Esophagus mucosa (tissue), 1 donor: ENCODE results near the gene AIF1. TPM values are rescaled to one million over a fixed set of nuclear protein-coding genes. Genes with fewer than 3 reads are reported as not detected.
A peak's percentile ranks its signal among the peaks of the same experiment; 100 is the strongest.

ENCODE experiments used
- ATAC-seq: fragments of 200-7000 bp; cut with Tn5 transposase; one replicate; pipeline ENCODE4 v1.9.1; 2020
- total RNA-seq: library from RNA; stranded (reverse); gene quantifications from one replicate; pipeline ENCODE4 v1.2.4, GENCODE V29; 2023
- donor health status: DM: yes; HTN: yes; CAD: no.

The AIF1 gene
- total RNA-seq, 1 donor from 2014 or later = 3.3 TPM

DNA sequence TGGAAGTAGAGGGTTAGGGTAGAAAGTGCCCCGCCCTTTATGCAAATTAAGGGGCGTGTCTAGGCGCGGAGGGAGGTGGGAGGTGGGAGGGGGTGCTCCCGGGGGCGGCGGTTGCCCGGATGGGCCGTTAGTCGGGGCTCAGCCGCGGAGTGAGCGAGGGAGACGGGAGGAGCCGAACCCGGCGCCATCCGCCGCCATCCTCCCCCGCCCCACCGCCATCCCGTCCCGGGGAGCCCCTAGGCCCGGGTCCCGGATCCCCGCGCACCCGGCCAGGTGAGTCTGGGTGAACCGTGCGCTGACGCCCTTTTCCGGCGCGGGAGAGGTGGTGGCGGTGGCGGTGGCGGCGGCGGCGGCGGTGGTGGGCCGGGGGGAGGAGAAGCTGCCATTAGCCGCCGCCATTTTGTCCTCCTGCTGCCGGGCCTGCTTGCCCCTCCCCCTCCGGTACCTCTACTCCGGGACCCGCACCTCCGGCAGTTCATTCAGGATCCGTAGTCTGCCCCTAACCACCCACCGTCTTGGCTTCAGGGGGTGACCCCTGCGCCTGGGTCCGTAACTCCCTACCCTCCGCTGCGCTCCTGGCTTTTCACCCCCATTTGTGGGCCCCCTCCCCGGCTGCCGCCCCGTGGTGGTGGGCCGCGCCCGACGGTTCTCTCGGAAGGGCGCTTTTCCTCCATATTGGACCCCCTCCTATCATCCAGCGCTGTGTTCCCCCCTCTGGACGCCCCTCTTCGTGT lies 5.7 kb downstream of the AIF1 start, which contains the start of gene PRRC2A:
Gene PRRC2A (plus strand): TSS at position 130 of the 734 bp plus-strand sequence. CDS start 2,075 bp downstream, outside the sequence.
- ATAC-seq = no peak

DNA sequence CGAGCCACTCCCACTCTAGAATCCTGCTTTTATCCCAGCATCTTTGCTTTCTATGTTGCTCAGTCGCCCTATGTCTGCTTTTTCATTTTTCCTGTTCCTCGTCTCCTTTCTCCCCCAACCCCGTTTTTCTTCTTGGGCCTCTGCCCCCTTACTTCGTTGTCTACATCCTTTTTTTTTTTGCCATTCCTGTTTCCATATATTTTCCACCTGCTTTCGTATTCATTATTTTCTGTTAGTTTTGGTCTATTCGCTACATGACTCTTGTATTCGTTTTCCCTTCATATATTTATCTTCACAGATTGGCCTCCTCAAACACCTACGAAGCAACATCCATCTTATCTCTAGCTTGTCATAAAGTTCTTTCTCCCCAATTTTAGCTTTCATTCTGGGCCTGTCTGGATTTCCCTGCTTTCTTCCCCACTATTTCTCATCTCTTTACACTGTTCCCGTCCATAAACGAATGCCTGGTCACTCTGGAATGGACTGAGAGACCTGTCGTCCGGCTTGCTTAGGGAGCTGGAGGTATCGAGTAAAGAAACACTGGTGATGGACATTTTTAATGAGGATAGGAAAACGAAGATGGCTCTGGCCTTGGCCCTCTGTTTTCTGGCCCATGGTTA lies 6.4 kb downstream of the AIF1 start:
- no peak for ATAC-seq

DNA sequence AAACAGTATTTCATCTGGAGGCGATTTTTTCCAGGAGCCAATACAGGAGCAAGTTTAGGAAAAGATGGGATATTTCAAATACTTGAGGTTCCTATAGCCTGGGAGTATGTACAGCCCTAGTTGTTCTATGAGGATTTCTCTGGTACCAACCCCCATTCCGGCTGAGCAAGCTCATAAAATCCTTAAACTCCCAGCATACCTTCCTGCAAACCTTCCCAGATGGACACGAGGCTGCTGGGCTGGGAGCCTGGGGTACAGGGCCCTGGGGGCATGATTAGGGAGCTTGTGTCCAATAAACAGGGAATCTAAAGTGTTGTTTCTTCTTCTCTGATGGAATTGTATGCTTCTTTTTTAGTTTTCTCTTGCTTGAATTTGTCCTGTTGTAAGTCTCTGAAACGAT lies 7.0 kb downstream of the AIF1 start:
- no peak for ATAC-seq

GRCh38 chr6:31622684-31623091 lies 7.7 kb downstream of the AIF1 start:
- peak; percentile 2 for ATAC-seq

DNA sequence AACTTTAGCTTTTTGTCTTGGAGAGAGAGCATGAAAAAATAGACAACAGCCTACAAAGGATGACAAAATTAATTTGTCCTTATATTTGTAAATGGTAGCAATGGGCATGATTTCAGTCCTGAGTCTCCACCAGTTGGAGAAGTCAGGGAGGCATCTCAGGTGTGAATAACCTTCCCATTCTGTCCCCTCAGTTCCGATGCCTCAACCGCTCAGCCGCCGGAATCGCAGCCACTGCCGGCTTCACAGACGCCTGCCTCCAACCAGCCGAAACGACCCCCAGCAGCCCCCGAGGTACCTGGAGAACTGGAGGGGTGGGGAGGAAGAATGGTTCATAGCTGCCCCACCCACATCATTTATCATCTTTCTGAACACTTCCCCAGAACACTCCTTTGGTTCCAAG lies 9.0 kb downstream of the AIF1 start:
- ATAC-seq = no peak

- no peak for ATAC-seq
These were observed 11.9 kb downstream of the AIF1 start for GRCh38 chr6:31626952-31627351.

- no peak for ATAC-seq
These were observed 12.8 kb downstream of the AIF1 start for GRCh38 chr6:31627690-31628287.

DNA sequence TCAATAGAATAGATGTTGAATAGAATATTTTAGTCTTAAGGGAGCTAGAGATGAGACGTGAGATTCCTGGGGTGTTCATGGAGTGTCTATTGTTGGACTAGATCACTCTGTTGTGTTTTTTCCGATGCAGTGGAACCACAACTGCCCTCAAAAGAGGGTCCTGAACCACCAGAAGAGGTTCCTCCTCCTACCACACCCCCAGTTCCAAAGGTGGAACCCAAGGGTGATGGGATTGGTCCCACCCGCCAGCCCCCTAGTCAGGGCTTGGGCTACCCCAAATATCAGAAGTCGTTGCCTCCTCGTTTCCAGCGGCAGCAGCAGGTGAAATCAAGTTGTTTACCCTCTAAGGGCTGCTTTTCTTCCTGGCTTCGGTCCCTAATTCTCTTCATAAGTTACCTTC lies 14.0 kb downstream of the AIF1 start:
- ATAC-seq = no peak

DNA sequence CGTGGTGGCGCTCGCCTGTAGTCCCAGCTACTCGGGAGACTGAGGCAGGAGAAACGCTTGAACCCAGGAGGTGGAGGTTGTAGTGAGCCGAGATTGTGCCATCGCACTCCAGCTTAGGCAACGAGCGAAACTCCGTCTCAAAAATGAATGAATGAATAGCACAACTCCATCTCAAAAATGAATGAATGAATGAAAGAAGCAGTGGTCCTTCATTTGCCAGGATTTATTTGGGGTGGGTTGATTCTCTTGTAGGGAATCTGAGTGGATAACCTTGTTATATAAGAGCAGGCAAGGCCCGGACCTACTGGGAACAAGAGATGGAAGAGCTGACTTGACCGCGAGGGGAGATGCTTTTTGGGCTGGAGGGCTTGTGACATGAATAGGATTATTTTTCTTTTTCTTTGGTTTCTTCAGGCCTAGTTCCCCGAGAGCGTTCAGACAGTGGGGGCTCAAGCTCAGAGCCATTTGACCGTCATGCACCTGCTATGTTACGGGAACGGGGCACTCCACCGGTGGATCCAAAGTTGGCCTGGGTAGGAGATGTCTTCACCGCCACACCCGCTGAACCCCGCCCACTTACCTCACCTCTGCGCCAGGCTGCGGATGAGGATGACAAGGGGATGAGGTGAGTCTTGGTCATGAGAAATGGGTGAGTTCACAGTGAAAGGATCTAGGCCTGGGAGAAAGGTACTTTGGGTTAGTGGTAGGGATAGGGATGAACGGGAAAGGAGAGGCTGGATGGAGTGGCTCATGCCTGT lies 15.3 kb downstream of the AIF1 start:
- no peak for ATAC-seq

- ATAC-seq = no peak
These were observed 16.2 kb downstream of the AIF1 start for GRCh38 chr6:31631209-31631608.

DNA sequence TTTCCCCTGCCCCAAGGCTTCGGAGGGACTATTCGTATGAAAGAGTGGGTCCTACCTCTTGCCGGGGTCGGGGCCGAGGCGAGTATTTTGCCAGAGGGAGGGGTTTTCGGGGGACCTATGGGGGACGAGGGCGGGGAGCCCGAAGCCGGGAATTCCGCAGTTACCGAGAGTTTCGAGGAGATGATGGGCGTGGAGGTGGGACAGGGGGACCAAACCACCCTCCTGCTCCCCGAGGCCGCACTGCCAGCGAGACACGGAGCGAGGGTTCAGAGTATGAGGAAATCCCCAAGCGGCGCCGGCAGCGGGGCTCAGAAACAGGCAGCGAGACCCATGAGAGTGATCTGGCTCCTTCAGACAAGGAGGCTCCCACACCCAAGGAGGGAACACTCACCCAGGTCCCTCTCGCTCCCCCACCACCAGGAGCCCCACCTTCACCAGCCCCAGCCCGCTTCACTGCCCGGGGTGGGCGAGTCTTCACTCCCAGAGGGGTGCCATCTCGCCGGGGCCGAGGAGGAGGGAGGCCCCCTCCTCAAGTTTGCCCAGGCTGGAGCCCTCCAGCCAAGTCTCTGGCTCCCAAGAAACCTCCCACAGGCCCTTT lies 16.7 kb downstream of the AIF1 start:
- ATAC-seq = no peak

DNA sequence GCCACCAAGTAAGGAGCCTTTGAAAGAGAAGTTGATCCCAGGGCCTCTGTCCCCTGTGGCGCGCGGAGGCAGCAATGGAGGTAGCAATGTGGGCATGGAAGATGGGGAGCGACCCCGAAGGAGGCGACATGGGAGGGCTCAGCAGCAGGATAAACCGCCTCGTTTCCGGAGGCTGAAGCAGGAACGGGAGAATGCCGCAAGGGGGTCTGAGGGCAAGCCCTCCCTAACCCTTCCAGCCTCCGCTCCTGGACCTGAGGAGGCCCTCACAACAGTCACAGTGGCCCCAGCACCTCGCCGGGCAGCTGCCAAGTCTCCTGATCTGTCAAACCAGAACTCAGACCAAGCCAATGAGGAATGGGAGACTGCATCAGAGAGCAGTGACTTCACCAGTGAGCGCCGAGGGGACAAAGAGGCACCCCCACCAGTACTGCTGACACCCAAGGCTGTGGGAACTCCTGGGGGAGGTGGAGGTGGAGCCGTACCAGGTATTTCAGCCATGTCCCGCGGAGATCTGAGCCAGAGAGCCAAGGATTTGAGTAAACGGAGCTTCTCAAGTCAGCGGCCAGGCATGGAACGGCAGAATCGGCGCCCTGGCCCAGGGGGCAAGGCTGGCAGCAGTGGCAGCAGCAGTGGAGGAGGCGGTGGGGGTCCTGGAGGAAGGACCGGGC lies 17.4 kb downstream of the AIF1 start:
- ATAC-seq = no peak

DNA sequence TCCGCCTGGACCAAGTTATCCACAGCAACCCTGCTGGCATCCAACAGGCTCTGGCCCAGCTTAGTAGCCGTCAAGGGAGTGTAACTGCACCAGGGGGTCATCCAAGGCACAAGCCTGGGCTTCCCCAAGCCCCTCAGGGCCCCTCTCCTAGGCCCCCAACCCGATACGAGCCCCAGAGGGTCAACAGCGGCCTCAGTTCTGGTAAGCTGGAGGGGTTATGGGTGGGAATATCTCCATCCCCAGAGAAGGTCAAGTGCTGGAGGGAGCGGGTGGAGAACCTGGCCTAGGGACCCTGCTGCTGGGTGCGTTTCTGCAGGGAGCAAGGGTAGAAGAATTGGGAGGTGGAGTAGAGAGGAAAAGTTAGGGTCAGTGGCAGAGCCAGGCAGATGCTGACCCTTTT lies 18.4 kb downstream of the AIF1 start:
- no peak for ATAC-seq

DNA sequence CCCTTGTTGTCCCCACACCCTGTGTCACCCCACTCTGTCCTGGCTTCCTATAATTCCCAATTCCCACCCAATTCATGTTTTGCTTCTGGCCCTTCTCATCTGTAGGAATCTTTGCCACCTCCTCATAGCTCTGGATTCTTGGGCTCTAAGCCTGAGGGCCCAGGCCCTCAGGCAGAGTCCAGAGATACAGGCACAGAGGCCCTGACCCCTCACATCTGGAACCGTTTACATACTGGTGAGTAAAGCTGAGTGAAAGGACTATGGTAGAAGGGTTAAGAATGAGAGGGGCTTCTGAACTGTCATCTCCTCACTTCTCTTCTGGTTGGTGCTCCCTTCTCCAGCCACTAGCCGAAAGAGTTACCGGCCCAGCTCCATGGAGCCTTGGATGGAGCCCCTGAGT lies 19.1 kb downstream of the AIF1 start:
- no peak for ATAC-seq

DNA sequence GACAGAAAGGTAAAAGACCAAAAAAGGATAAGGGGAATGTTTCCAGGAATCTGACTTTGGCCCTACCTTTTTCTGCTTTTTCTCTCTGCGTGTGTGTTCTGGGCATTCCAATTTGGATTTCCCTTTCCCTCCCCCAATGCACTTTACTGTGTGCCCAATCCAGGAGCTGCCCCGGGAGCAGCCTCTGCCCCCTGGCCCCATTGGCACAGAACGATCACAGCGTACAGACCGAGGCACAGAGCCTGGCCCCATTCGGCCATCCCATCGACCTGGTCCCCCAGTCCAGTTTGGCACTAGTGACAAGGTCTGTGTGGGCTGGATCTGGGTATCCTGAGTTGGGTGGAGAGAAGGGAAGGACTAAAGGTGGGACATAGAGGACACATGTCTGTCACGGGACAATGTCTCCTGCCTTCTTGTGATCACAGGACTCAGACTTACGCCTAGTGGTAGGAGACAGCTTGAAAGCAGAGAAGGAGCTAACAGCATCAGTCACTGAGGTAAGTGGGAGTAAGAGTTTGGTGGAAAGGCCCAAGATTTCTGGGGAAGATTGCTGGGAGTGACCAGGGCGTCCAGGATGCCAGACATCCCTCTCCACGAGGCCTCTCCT lies 20.0 kb downstream of the AIF1 start:
- no peak for ATAC-seq

- no peak for ATAC-seq
These were observed 21.9 kb downstream of the AIF1 start for GRCh38 chr6:31636698-31637596.

GRCh38 chr6:31639043-31639442 lies 24.0 kb downstream of the AIF1 start:
- ATAC-seq = no peak

- no peak for ATAC-seq
These were observed 24.4 kb downstream of the AIF1 start for GRCh38 chr6:31639449-31639861.

DNA sequence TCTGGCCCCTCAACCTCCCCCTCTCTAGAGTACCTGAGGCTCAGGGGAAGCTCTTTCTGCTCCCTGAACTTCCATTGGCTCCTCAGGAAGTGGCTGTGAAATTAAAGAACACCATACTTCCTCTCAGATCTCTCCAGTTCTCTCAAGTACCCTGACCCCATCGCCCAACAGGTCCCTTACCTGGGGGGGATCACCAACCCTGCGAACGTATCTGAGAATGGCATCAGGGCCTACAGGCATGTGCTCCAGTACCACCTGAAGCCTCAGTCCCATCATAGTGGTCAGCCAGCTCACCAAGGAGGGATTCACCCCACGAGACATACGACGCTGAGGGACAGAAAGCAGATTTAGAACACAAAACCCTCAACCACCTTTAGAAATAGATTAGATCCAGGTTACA lies 25.6 kb downstream of the AIF1 start:
- ATAC-seq = no peak

- no peak for ATAC-seq
These were observed 26.3 kb downstream of the AIF1 start for GRCh38 chr6:31641370-31641769.
